ENCODE measurements around the gene RUNX1.

The RUNX1 gene

DNA sequence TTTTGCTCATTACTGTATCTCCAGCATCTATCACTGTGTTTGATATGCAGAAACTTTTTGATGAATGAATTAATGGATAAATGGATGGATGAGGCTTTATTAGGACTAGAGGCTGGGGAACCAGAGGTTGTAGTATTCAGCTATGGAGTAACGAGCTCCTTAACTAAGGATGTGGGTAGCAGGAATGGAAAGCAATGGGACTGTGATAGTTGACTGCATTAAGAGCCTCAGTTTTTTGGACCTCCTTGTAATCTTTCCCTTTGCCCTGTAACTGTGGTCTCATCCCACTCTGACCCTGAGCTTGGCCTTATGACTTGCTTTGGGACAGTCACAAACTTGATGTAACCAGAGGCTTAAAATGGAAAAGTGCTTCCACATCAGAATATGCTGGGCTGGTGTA is 9.0 kb upstream of the RUNX1 start:
- no peak for DNase-seq

DNA sequence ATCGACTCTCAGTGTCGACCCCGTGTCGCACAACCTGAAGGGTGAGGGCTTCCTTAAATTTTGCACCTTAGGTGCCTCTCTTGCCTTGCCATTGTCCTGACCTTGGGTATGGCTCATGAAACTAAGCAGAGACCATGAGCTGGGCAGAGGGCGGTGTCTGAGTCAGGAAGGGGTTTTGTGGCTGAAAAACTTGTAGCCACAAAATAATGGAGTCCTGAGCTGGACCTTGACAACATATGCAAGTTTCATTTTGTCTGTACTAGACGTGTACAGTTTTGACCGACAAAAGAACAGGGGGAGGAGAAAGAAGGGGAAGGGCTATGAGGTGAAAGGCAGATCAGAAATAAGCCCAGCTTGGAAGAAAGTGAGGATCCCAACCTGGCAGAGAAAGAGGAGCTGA is 8.3 kb upstream of the RUNX1 start:
- no peak for DNase-seq

- no peak for DNase-seq
These were observed 4.4 kb upstream of the RUNX1 start for GRCh38 chr21:35053356-35054096.

DNA sequence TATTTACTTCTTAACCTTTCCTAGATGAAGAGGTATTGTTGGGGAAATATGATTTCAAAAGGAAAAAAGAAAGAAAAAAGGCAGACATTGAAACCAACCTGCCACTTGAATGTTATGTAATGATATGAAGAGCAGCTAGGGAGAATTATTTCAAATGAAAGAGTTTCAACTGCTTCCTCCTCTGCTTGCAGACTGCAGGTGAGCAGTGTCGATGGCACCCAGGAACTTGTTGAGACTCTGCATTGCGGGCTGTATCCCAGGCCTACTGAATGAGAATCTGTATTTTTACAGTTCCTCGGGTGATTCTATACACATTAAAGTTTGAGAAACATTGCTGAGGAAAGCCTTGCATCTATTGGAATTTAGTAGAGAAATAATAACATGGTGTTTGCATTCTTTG is 3.7 kb upstream of the RUNX1 start:
- DNase-seq = no peak

GRCh38 chr21:35051287-35051818 is 2.3 kb upstream of the RUNX1 start:
- DNase-seq = peak; percentile 63

- no peak for DNase-seq
These were observed 1.5 kb upstream of the RUNX1 start for GRCh38 chr21:35050348-35051286.

- no peak for DNase-seq
These were observed 910 bp downstream of the RUNX1 start for GRCh38 chr21:35048183-35048601.

GRCh38 chr21:35046880-35047229 is 2.2 kb downstream of the RUNX1 start:
- DNase-seq = no peak

DNA sequence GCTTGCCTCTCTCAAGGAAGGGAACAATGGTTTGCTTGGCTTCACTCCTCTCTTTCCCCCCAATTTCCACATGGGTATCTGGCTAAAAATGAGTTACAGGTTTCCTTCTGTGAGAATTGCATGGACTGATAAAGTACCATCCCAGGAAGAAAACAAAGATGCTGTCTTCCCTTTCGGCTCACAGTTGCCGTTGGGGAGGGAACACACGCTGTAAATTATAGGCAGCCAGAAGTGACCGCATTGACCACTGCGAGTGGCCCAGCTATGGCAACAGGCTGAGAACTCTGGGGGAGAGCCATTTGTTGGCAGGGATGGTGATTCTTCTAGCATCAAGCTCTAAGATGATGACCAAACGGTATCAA is 2.9 kb downstream of the RUNX1 start:
- DNase-seq = no peak

GRCh38 chr21:35045542-35046262 is 3.4 kb downstream of the RUNX1 start:
- no peak for DNase-seq

DNA sequence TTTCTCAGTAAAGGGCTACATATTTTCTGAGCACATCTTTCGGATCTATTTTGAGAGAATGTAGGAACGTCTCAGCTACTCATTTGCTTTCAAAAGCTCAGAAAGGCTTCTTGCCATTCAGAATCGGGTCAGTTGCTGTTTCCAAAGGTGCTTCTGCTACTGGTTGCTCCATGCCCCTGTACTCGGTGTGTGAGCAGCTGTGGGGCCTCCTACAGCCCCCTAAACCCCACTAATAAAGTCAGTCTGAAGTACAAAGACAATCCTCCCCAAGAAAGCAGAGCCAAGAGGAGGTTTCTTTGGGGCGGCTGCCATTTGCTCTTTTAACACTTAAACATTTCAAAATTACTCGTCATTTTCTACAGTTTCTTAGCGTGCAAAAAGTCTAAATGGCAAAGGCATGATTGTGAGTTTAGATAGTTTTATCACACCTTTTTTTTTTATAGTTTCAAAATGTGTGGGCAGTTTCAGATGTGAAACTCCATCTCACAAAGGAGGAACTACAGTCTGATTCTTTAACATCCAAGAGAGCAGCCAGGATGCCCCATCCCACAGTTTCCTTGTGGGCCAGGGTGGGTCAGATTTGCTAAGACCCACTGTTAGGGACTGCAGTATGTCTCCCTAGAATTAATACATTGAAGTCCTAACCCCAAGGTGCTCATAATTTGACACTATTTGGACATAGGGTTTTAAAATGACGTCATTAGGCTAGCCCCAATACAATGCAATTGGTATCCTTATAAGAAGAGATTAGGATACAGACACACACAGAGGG is 4.1 kb downstream of the RUNX1 start:
- no peak for DNase-seq

DNA sequence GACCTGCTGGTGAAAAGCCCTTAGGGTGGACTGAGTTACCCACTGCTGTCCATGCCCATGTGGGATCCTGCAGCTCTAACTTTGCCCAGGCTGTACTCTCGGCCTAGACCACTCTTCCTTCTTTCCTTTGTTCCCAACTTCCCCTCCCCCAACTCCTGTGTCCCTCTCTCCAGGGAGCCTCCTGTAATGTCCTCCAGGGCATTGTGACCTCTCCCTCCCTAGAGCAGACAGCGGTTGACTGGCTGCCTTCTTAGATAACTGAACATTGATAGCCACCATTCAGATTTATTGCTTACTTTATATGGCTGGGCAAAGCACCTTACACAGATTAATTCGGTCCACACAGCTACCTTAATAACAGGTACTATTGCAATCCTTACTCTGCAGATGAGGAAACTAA is 5.0 kb downstream of the RUNX1 start:
- no peak for DNase-seq

- DNase-seq = no peak
These were observed 5.6 kb downstream of the RUNX1 start for GRCh38 chr21:35043549-35043948.

DNA sequence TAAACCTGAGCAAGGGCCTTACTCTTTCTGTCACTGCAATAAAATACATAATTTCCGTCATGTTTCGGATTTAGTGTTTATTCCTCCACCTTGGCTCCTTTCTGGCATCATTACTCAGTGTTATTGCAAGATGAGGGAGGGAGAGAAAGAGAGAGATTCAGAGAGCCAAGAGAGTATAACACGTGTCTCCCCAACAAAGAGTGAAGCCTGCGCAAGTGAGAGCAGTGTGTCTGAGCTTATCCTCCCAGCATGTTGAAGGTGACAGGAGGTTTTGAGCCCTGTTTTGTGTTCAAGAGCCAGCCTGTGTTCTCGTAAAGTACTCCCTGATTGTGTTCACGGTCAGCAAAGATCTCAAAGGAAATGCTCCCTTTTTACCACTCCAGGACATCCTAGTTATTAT is 6.3 kb downstream of the RUNX1 start:
- no peak for DNase-seq

DNA sequence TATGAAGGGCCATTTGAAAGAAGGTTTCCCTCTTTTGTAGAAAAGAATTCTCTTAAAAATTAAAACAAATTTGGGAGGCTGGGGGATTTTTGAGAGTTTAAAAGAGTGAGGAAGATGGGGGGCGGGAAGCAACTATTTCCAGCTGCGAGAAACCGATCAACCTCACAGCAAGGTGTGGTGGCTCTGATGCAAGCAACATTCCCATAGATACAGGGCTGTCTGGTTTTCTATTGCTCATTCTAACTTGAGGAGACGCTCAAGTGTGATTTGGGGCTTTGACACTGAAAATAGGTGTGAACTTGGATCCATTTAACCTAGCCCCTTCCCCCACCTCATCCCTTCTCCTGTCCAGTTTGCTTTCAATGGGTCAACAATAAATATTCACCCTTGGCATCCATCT is 7.2 kb downstream of the RUNX1 start:
- DNase-seq = no peak

GRCh38 chr21:35041122-35041521 is 8.0 kb downstream of the RUNX1 start:
- DNase-seq = no peak

GRCh38 chr21:35039595-35040289 is 9.4 kb downstream of the RUNX1 start:
- DNase-seq = no peak

DNA sequence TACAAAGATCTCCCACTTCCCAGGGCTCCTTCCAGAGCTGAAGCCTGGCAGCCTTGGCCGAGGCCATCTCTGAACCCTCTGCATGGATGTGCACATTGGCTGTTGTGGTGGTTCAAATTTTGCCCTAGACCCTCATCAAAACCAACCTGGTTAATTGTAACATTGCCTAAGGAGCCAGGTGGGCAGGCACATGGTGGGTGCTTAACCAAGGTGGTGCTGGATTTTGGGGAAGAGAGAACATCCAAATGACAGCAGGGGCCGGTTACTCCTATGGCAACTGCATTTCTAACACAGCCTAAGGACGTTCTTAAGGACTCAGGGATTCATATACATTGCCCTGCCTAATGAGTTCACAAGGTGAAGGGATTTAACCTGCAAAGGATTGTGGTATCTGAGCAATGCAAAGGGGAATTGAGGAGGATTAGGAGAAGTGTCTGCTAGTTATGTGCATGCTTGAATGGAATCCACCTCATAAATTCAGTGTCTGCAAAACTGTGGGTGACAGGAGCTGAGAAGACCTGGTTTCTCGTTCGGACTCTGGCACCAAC is 10.3 kb downstream of the RUNX1 start:
- no peak for DNase-seq

- DNase-seq = no peak
These were observed 11.7 kb downstream of the RUNX1 start for GRCh38 chr21:35037384-35037765.

GRCh38 chr21:35036465-35037383 is 12.4 kb downstream of the RUNX1 start:
- DNase-seq = no peak

- no peak for DNase-seq
These were observed 13.5 kb downstream of the RUNX1 start for GRCh38 chr21:35035581-35035980.
